SH-SY5Y (cell line): Measurements from ENCODE around the gene ZNF454.

Source experiments
- GATA2 ChIP-seq: IDR thresholded peaks from 2 replicates; pipeline ENCODE4 v1.6.1; 2011; ENCODE audit warnings: mild to moderate bottlenecking, low read depth, low read length
- GATA3 ChIP-seq: IDR thresholded peaks from 2 replicates; pipeline ENCODE4 v1.6.1; 2011; ENCODE audit warnings: low read depth, mild to moderate bottlenecking, low read length, moderate library complexity

DNA sequence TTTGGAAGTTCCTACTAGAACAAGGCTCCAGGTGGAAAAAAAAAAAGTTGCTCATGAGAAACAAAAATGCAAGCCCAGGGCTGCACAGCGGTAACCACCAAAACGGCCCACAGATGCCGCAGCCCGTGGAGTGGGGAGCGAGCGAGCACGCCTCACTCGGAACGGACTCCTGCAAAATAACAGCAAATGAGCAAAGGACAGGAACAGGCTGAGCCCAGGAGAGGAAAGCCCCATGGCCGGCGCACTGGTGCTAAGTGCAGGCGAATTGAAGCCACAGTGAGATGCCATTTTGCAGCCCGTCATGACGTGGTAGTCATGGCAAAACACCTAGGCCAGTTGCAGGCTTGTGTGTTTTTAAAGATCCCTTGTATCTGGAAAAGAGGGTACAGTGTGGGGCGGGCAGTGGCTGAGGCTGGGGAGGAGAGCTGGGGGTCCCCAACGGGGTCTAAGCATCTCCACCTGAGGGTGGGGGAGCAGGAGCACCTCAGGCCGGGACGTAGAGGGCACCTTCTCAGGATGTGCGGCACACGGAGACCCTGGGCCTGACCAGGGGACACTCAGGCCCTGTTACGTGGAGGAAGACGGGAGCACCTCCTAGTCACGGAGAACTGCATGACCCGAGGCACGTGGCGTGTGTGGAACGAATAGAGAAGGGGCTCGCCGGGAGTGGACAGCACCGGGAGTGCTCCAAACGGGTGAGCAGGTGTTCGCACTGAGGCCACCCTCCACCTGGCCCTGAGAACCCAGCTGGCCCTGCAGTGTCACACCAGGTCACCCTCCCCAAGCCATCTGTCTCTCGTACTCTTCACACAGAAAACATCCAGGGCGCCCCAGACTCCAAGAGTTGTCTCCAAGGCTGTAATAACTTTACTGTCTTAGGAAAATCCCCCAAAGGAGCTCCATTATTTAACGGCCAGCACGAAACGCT, 43.4 kb downstream of the ZNF454 start:
- no peak for TF ChIP-seq GATA2
- no peak for TF ChIP-seq GATA3
